Measurements from ENCODE around the gene MAS1L. TPM values are rescaled to one million over a fixed set of nuclear protein-coding genes. Genes with fewer than 3 reads are reported as not detected.

MAS1L gene
- total and polyA plus RNA-seq, 4 donors, result not detected

GRCh38 chr6:29461021-29461814 lies 26.5 kb downstream of the MAS1L start:
- WGBS, result 64% methylated on average over 5 of the region's 5 CpGs
- no peak overlapping the region for H3K4me3 ChIP-seq (ENCODE audit: low read depth in 1 of 3, low read length in 3 of 3)
- no peak for DNase-seq (ENCODE audit: low spot score)

DNA sequence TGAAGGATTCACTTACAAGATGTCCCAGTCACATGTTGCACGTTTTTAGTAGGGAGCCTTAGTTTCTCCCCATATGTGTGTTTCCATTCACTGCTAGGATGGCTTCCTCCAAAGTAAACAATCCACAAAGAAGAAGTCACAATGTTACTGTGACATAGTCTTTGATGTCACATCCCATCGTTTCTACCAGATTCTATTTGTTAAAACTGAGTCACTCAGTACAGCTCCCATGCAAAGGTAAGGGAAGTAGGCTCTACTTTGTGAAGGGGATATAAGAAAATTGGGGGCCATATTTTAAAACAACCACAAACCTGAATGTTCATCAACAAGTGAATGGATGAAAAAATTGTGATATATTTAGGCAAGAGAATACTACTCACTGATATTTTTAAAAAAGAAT lies 30.8 kb downstream of the MAS1L start, which contains the start of the genes OR11A1 and OR2H1:
TSS of gene OR11A1 (minus strand) at position 101 of the 400 bp plus-strand sequence. CDS start 29,430 bp downstream, outside the sequence.
TSS of gene OR2H1 (plus strand) at position 185 of the 400 bp plus-strand sequence. CDS start 4,615 bp downstream, outside the sequence.
- no peaks in the 10 kb centered on the region for H3K4me1 ChIP-seq (ENCODE audit: control insufficient read depth in 4 of 4, insufficient read depth in 4 of 4, low read length in 3 of 4)
- H3K27ac ChIP-seq (ENCODE audit: low read depth in 1 of 2, low read length in 2 of 2), result no peak within 1 kb of the TSS
- no peak for DNase-seq (ENCODE audit: low spot score)
- TF ChIP-seq, protein P1, sequence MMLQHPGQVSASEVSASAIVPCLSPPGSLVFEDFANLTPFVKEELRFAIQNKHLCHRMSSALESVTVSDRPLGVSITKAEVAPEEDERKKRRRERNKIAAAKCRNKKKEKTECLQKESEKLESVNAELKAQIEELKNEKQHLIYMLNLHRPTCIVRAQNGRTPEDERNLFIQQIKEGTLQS (IDR thresholded peaks at IDR 0.05), result no peak
- TF ChIP-seq RXRA (IDR thresholded peaks at IDR 0.05) (no peak), GABPA (IDR thresholded peaks at IDR 0.05 in 1 of 2, conservative IDR thresholded peaks at IDR 0.05 in 1 of 2) (no peak), HNF4G (IDR thresholded peaks at IDR 0.05) (no peak)
- no peak within 1 kb of the TSS for H3K9ac ChIP-seq (ENCODE audit: low read depth in 1 of 2, low read length in 2 of 2)
- WGBS, result 57% methylated on average over 2 of the region's 2 CpGs
- no peak within 1 kb of the TSS for H3K4me3 ChIP-seq (ENCODE audit: low read depth in 1 of 3, low read length in 3 of 3)
- H3K36me3 ChIP-seq (ENCODE audit: control insufficient read depth in 4 of 4, insufficient read depth in 3 of 4, low read depth in 1 of 4, low read length in 3 of 4), result no peaks in the 10 kb centered on the region
- peaks cover 0 to 3% (median 0%) of the 10 kb centered on the region in 4 donors for H3K27me3 ChIP-seq (ENCODE audit: control insufficient read depth in 4 of 4, insufficient read depth in 4 of 4, low read length in 3 of 4)
- H3K9me3 ChIP-seq (ENCODE audit: control insufficient read depth in 4 of 4, low read length in 3 of 4), result no peaks in the 10 kb centered on the region

More at GRCh38 chr6:29461021-29461814, 26.5 kb downstream of the MAS1L start:
- Histone ChIP-seq H3K36me3 (ENCODE audit: control insufficient read depth in 4 of 4, insufficient read depth in 3 of 4, low read depth in 1 of 4, low read length in 3 of 4) (no peaks in the 10 kb centered on the region), H3K27ac (ENCODE audit: low read depth in 1 of 2, low read length in 2 of 2) (no peak overlapping the region), H3K9ac (ENCODE audit: low read depth in 1 of 2, low read length in 2 of 2) (no peak overlapping the region), H3K4me1 (ENCODE audit: control insufficient read depth in 4 of 4, insufficient read depth in 4 of 4, low read length in 3 of 4) (peaks cover 0 to 2% (median 0%) of the 10 kb centered on the region in 4 donors), H3K9me3 (ENCODE audit: control insufficient read depth in 4 of 4, low read length in 3 of 4) (no peaks in the 10 kb centered on the region), H3K27me3 (ENCODE audit: control insufficient read depth in 4 of 4, insufficient read depth in 4 of 4, low read length in 3 of 4) (peaks cover 0 to 3% (median 0%) of the 10 kb centered on the region in 4 donors)
- TF ChIP-seq, protein P2, sequence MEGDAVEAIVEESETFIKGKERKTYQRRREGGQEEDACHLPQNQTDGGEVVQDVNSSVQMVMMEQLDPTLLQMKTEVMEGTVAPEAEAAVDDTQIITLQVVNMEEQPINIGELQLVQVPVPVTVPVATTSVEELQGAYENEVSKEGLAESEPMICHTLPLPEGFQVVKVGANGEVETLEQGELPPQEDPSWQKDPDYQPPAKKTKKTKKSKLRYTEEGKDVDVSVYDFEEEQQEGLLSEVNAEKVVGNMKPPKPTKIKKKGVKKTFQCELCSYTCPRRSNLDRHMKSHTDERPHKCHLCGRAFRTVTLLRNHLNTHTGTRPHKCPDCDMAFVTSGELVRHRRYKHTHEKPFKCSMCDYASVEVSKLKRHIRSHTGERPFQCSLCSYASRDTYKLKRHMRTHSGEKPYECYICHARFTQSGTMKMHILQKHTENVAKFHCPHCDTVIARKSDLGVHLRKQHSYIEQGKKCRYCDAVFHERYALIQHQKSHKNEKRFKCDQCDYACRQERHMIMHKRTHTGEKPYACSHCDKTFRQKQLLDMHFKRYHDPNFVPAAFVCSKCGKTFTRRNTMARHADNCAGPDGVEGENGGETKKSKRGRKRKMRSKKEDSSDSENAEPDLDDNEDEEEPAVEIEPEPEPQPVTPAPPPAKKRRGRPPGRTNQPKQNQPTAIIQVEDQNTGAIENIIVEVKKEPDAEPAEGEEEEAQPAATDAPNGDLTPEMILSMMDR (IDR thresholded peaks at IDR 0.05; ENCODE audit: low read depth, low read length, missing input control), result no peak
- TF ChIP-seq, protein P3, sequence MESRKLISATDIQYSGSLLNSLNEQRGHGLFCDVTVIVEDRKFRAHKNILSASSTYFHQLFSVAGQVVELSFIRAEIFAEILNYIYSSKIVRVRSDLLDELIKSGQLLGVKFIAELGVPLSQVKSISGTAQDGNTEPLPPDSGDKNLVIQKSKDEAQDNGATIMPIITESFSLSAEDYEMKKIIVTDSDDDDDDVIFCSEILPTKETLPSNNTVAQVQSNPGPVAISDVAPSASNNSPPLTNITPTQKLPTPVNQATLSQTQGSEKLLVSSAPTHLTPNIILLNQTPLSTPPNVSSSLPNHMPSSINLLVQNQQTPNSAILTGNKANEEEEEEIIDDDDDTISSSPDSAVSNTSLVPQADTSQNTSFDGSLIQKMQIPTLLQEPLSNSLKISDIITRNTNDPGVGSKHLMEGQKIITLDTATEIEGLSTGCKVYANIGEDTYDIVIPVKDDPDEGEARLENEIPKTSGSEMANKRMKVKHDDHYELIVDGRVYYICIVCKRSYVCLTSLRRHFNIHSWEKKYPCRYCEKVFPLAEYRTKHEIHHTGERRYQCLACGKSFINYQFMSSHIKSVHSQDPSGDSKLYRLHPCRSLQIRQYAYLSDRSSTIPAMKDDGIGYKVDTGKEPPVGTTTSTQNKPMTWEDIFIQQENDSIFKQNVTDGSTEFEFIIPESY (IDR thresholded peaks at IDR 0.05), result no peak
- no peak for TF ChIP-seq MAX (IDR thresholded peaks at IDR 0.05)
- no peak for TF ChIP-seq NR2F2 (IDR thresholded peaks at IDR 0.05)
- TF ChIP-seq GABPA (IDR thresholded peaks at IDR 0.05 in 1 of 2, conservative IDR thresholded peaks at IDR 0.05 in 1 of 2), result no peak
- no peak for TF ChIP-seq JUND (IDR thresholded peaks at IDR 0.05)
- TF ChIP-seq HNF4G (IDR thresholded peaks at IDR 0.05), result no peak
- TF ChIP-seq FOXA2 (IDR thresholded peaks at IDR 0.05), result no peak
- no peak for TF ChIP-seq RXRA (IDR thresholded peaks at IDR 0.05)
- TF ChIP-seq, protein P4, sequence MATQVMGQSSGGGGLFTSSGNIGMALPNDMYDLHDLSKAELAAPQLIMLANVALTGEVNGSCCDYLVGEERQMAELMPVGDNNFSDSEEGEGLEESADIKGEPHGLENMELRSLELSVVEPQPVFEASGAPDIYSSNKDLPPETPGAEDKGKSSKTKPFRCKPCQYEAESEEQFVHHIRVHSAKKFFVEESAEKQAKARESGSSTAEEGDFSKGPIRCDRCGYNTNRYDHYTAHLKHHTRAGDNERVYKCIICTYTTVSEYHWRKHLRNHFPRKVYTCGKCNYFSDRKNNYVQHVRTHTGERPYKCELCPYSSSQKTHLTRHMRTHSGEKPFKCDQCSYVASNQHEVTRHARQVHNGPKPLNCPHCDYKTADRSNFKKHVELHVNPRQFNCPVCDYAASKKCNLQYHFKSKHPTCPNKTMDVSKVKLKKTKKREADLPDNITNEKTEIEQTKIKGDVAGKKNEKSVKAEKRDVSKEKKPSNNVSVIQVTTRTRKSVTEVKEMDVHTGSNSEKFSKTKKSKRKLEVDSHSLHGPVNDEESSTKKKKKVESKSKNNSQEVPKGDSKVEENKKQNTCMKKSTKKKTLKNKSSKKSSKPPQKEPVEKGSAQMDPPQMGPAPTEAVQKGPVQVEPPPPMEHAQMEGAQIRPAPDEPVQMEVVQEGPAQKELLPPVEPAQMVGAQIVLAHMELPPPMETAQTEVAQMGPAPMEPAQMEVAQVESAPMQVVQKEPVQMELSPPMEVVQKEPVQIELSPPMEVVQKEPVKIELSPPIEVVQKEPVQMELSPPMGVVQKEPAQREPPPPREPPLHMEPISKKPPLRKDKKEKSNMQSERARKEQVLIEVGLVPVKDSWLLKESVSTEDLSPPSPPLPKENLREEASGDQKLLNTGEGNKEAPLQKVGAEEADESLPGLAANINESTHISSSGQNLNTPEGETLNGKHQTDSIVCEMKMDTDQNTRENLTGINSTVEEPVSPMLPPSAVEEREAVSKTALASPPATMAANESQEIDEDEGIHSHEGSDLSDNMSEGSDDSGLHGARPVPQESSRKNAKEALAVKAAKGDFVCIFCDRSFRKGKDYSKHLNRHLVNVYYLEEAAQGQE (IDR thresholded peaks at IDR 0.05), result no peak
- no peak for TF ChIP-seq HNF4A (conservative IDR thresholded peaks at IDR 0.05)
- no peak for TF ChIP-seq YY1 (IDR thresholded peaks at IDR 0.05)

Data from liver (tissue), 9 donors.